GM19452 (cell line): Measurements from ENCODE around the gene KCNA1.
A peak's percentile ranks its signal among the peaks of the same experiment; 100 is the strongest.

Source experiments
- ATAC-seq: cut with Tn5 transposase; IDR thresholded peaks from one replicate; pipeline ENCODE4 v1.9.1; 2021; ENCODE audit not compliant: unreplicated experiment

KCNA1 gene

GRCh38 chr12:4910502-4911315 is 1.0 kb downstream of the KCNA1 start:
- ATAC-seq: no peak

DNA sequence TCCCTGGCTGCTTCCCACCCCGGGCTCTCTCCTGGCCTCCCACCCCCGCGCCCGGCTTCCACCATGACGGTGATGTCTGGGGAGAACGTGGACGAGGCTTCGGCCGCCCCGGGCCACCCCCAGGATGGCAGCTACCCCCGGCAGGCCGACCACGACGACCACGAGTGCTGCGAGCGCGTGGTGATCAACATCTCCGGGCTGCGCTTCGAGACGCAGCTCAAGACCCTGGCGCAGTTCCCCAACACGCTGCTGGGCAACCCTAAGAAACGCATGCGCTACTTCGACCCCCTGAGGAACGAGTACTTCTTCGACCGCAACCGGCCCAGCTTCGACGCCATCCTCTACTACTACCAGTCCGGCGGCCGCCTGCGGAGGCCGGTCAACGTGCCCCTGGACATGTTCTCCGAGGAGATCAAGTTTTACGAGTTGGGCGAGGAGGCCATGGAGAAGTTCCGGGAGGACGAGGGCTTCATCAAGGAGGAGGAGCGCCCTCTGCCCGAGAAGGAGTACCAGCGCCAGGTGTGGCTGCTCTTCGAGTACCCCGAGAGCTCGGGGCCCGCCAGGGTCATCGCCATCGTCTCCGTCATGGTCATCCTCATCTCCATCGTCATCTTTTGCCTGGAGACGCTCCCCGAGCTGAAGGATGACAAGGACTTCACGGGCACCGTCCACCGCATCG is 1.8 kb downstream of the KCNA1 start:
- no peak for ATAC-seq

DNA sequence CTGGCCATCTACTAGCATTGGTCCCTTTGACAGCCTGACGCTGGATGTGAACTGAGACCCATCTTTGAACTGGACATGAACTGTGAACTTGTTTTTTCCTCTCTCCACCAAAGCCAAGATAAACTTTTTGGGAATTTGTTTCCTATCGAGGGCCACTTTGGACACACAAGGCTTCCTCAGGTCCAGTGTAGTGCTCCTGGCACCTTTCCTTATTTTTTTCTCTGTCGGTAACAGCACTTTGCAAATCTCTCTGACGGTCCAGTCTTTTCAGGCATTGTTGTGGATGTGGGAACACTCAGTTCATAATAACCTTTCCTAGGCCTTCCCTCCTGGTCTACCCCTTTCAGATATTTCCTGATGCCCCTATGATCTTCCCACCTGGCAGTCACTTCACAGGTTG is 5.0 kb downstream of the KCNA1 start:
- ATAC-seq: no peak

GRCh38 chr12:4915752-4916151 is 6.0 kb downstream of the KCNA1 start:
- no peak for ATAC-seq

DNA sequence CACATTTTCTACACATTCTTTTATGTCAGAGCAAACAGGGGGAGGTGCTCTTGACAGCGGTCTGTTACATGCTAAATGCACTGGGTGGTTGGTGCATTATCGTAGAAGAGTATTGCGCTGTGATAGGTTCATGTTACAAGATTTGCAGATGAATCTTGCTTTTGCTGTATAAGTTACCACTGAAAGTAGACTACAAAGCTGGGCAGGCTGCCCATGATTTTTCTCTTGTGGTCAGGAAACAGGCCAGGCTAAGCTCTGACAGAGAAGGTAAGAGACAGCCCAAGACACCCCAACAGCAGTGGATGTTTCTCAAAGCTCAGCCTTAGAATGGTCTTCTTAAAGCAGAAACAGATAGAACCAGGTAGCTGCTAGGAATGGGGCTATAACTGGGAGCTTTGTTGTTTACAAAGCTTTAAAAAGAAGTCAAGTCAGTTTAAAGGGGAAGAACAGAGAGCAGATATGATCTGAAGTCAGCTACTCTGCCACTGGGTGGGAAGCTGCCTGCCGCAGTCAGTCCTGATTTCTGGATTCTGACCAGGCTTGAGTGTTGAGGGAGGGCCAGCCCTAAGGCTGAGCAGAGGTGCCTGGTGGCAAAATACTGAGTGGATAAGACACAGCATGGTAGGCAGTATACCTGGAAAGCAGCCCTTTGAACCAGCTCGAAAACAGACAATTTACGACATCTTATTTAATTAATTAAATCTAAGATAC is 9.4 kb downstream of the KCNA1 start:
- ATAC-seq: no peak

GRCh38 chr12:4932576-4932975 is 22.9 kb downstream of the KCNA1 start:
- no peak for ATAC-seq

DNA sequence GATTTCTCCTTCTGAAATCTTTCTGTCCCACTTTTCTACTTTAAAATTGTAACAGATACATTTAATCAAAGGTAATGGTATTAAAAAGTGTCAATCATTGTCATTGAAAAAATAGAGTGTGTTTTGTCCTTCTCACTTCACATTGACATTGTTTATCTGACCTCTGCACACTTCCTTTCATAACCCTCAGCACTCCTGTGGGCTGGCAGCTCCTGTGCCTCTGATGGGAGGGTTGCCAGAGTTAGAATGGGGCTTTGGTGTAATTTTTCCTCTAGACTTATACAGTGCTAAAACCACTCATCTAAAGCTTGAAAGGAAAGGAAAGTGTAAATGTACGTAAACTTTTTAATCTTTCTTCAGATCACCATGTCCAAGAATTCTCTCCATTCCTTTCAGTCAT is 23.7 kb downstream of the KCNA1 start:
- no peak for ATAC-seq

DNA sequence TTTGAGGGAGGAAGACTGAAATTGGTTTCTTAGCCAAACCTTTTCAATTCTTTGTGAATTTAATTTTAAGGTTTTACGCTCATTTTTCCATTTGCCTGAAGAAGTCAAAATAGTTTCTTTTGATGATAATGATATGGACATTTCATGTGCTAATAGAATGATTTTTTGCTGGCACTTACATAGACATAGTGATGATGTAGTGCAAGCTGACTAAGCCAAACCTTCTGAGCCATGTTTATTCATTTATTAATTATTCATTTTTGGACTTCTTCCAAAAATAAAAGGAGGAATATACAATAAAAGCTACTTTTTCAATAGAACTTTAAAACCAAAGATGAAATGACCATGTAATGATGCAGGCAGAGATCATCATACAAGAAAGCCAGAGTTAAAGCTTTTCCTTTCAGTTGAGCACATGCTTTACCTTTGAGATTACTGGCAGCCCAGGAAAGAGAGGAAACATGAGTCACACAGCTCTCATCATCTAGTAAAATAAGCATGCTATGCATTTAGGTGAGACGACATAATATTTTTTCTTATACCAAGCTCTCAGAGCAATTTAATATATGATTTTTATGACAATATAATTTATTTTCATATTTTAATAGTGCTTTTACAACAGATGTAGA is 24.8 kb downstream of the KCNA1 start:
- no peak for ATAC-seq

DNA sequence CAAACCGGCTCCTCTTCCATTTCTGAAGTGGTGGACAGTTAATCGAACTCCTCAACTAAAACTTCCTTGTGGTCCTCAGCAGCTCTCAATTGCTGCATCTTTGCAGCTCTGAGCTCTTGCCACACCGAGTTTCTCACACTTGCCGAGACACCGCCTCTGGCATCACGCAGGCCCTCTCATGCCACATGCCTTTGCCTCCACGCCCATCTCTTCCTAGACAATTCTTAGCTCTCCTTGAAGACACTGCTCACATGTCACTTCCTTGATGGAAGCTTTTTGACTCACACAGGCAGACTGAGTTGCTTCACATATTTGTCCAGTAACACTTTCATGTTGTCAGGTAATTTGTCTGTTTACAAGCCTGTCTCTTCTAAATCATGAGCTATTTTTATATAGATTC is 29.2 kb downstream of the KCNA1 start:
- no peak for ATAC-seq

GRCh38 chr12:4939418-4940023 is 29.8 kb downstream of the KCNA1 start:
- no peak for ATAC-seq

DNA sequence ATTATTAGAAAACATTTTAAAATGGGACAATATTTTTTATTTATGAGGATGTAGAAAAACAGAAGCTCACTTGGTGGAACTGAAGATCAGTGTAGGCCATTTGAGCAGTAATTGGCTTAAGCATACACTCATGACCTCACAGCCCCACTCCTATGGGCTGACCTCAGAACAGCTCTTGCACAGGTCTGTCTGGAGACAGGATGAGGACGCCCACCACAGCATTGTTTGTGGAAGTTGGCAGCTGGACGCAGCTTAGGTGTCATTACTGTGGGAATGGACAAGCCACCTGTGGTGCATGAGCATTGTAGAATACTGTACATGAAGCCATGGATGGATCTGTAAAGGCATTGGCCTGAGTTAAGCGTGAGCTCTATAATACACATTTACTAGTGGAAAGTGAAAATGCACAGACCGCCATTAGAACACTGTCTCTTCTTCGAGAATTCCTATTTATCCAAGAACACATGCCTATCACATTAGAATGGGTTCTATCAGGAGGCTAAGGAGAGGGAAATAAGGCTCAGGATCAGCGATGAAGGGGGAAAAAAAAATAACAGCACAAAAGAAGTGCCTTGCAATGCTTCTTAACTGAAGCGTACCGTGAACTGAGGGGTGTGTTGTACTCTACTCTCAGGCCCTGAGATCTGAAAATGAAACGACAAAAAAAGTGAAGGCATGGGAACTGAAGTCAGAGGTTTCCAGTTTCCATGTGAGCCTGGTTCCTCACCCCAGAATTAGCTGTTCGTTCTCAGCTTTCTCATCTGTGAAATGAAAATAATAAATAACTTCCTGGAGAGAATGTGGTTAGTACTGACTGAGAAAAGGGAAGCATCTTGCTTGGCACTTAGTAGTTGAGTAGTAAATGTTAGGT is 33.6 kb downstream of the KCNA1 start:
- ATAC-seq: peak; percentile 77

DNA sequence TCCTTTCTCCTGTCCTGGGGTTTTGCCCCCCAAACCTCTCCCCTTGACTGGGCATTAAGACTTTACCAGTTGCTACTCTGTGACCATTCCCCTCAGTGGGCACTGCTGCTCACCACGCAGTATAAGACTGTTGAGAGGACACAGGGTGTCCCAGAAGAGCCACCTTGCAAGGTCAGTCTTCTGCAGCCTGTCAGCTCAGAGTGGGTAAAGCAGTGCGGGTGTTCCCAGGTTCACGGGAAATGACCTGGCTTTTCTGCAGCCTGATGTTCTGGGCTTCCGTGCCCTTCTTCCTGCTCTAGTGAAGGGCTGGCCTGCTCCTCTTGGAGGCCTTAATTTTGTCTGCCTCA is 34.2 kb downstream of the KCNA1 start:
- peak; percentile 42 for ATAC-seq

GRCh38 chr12:4947253-4947652 is 37.5 kb downstream of the KCNA1 start:
- no peak for ATAC-seq

DNA sequence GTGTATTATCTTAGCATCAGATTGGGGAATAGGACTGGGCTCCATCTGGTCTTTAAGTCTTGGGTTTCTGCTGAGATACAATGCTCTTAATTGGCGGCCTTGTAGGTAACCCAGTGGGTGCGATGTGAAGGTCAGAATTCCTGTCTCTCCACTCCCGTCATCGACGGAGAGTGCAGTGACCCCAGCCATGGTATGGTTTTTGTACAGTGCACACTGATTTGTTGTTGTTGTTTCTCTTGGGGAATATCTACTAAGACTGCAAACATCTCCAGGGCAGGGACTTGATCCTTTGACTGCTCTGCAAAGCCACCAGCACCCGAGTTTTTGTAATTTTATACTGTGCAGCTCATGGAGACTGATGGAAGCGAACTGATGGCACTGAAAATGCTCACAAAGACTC is 41.4 kb downstream of the KCNA1 start:
- ATAC-seq: no peak

GRCh38 chr12:4951601-4952000 is 41.9 kb downstream of the KCNA1 start:
- no peak for ATAC-seq

GRCh38 chr12:4954621-4955354 is 45.1 kb downstream of the KCNA1 start:
- ATAC-seq: no peak

DNA sequence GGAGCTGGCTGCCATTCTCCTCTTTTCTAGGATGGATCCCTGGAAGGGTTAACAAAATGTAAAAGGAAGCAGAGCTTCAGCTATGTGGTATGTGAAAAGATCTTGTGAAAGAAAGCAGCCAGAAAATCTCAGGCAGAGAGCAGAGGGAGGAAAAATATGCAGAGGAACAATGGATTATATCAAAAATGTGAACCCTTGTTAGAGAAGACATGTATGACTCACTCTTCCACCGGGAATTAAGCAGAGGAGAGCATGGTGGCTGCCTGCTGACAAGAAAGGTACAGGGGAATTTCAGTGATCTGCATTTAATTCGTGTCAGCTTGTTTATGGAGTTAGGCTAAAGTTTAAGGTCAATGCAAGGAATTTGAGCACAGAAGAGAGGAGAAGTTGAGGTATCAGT is 46.3 kb downstream of the KCNA1 start:
- no peak for ATAC-seq

GRCh38 chr12:4956968-4957367 is 47.3 kb downstream of the KCNA1 start:
- ATAC-seq: no peak

DNA sequence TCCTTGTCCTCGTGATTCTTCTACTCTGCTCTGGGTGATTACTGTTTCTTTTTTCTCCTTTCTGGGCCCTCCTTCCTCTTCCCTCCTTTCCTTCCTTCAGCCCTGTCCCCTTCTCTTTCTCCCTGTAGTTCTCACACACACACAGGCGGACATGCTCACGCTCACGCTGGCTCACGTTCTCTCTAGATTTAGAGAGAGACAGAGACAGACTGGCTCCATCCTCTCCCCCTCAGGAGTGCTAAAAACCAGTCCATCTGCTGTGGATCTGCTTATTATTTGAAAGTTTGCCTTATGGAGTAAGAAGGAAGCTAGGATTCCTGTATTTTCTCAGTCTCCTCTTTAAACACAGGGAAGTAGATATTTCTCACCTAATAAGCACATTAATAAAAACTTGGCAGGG is 48.1 kb downstream of the KCNA1 start:
- no peak for ATAC-seq
